HG03457 (cell line): ENCODE measurements around the gene BIK.

Experiments
- ATAC-seq: cut with Tn5 transposase; IDR thresholded peaks from one replicate; pipeline ENCODE4 v1.9.1; 2021; ENCODE audit warnings: moderate number of reproducible peaks; ENCODE audit not compliant: unreplicated experiment

Gene BIK

GRCh38 chr22:43110444-43110926 is at the start of gene BIK:
Gene BIK (plus strand): TSS chr22:43110750. CDS start chr22:43124023, 13,273 bp downstream.
- ATAC-seq = no peak

GRCh38 chr22:43066134-43066533 is 44.4 kb upstream of the BIK start:
- ATAC-seq = no peak

GRCh38 chr22:43066844-43067385 is 43.6 kb upstream of the BIK start:
- no peak for ATAC-seq

GRCh38 chr22:43077121-43077877 is 33.3 kb upstream of the BIK start:
- ATAC-seq = no peak

GRCh38 chr22:43078522-43078921 is 32.0 kb upstream of the BIK start:
- ATAC-seq = no peak

- ATAC-seq = no peak
Observed at GRCh38 chr22:43079742-43080141, 30.8 kb upstream of the BIK start.

- no peak for ATAC-seq
Observed at GRCh38 chr22:43080616-43081015, 29.9 kb upstream of the BIK start.

GRCh38 chr22:43081968-43082367 is 28.6 kb upstream of the BIK start:
- no peak for ATAC-seq

- no peak for ATAC-seq
Observed at GRCh38 chr22:43085658-43086606, 24.6 kb upstream of the BIK start.

GRCh38 chr22:43088627-43088983 is 21.9 kb upstream of the BIK start:
- no peak for ATAC-seq

- peak; percentile 52 for ATAC-seq
Observed at GRCh38 chr22:43088984-43089717, 21.4 kb upstream of the BIK start, which contains the start of gene TTLL1. Gene TTLL1 (minus strand): TSS chr22:43089391. CDS start chr22:43075586, 13,805 bp downstream.

- no peak for ATAC-seq
Observed at GRCh38 chr22:43090130-43090789, 20.3 kb upstream of the BIK start.

GRCh38 chr22:43092085-43092484 is 18.5 kb upstream of the BIK start:
- ATAC-seq = no peak

- ATAC-seq = no peak
Observed at GRCh38 chr22:43094085-43094484, 16.5 kb upstream of the BIK start.

- ATAC-seq = no peak
Observed at GRCh38 chr22:43094551-43094950, 16.0 kb upstream of the BIK start.

- ATAC-seq = no peak
Observed at GRCh38 chr22:43096420-43096819, 14.1 kb upstream of the BIK start.

GRCh38 chr22:43098356-43098755 is 12.2 kb upstream of the BIK start:
- ATAC-seq = no peak

GRCh38 chr22:43099095-43099494 is 11.5 kb upstream of the BIK start:
- no peak for ATAC-seq

- no peak for ATAC-seq
Observed at GRCh38 chr22:43100225-43100624, 10.3 kb upstream of the BIK start.

GRCh38 chr22:43101306-43101705 is 9.2 kb upstream of the BIK start:
- ATAC-seq = no peak
